ENCODE measurements around the gene CYP26C1. TPM values are rescaled to one million over a fixed set of nuclear protein-coding genes. Genes with fewer than 3 reads are reported as not detected.

The CYP26C1 gene
- total RNA-seq, 1 experiment from 2014 or later: 0.07 TPM

- no TSS peak for BruUV-seq (replicated peaks)
- Histone ChIP-seq H3K9me3 (ENCODE audit: control insufficient read depth in 1 of 2, insufficient read depth in 1 of 2, low read depth in 1 of 2, low read length in 2 of 2) (no peaks in the 10 kb centered on the region), H3K9me2 (ENCODE audit: insufficient read depth) (no peaks in the 10 kb centered on the region), H3K79me2 (ENCODE audit: insufficient read depth, low read length) (no peaks in the 10 kb centered on the region), H3K4me2 (ENCODE audit: low read length) (no peak overlapping the region), H2AFZ (ENCODE audit: low read depth, low read length, poor library complexity, severe bottlenecking) (no peak overlapping the region), H3K4me3 (replicated peaks in 1 of 2; ENCODE audit: low read depth in 1 of 2, low read length in 2 of 2) (no peak overlapping the region), H3K27me3 (ENCODE audit: insufficient read depth, low read length) (no peaks in the 10 kb centered on the region), H4K20me1 (ENCODE audit: insufficient read depth) (no peaks in the 10 kb centered on the region), H3K27ac (ENCODE audit: low read depth, low read length) (no peak overlapping the region), H3K9ac (ENCODE audit: low read length) (no peak overlapping the region), H3K36me3 (ENCODE audit: control insufficient read depth in 1 of 2, insufficient read depth in 2 of 2, low read length in 2 of 2) (no peaks in the 10 kb centered on the region), H3K4me1 (ENCODE audit: control insufficient read depth in 1 of 2, insufficient read depth in 2 of 2, low read length in 2 of 2) (no peaks in the 10 kb centered on the region)
- intact Hi-C loops (cut with micrococcal nuclease): loop anchor here (2.0 kb wide), 1 partner anchor 32 kb away; no protein-coding TSS in a partner anchor
- POLR2A ChIA-PET: no interaction called here
- DNase-seq (ENCODE audit: low read depth, low spot score) (no peak), ATAC-seq (no peak)
- CTCF ChIA-PET: interaction anchor here (1.3 kb wide), 1 partner anchor 74 kb away, joined by 3 read pairs; no protein-coding TSS in a partner anchor
- RAD21 ChIA-PET (ENCODE audit: low non-redundant PET in 1 of 2, low total read pairs in 2 of 2, uncharacterized antibody in 2 of 2, unreplicated experiment in 2 of 2): no interaction called here
- TF ChIP-seq EZH2 (IDR thresholded peaks at IDR 0.05) (no peak), POLR2A (IDR thresholded peaks at IDR 0.05; ENCODE audit: borderline replicate concordance, extremely low read depth, insufficient read depth, insufficient read length) (no peak), MAX (IDR thresholded peaks at IDR 0.05) (no peak), FOSL1 (IDR thresholded peaks at IDR 0.05; ENCODE audit: low read depth) (no peak), ZBTB33 (IDR thresholded peaks at IDR 0.05; ENCODE audit: extremely low read depth, insufficient replicate concordance, low read length) (no peak), JUND (IDR thresholded peaks at IDR 0.05) (no peak), ATF3 (IDR thresholded peaks at IDR 0.05) (no peak), EGR1 (IDR thresholded peaks at IDR 0.05; ENCODE audit: low read depth) (no peak), SRF (IDR thresholded peaks at IDR 0.05; ENCODE audit: low read depth) (no peak), ELF1 (IDR thresholded peaks at IDR 0.05; ENCODE audit: borderline replicate concordance, low read depth) (no peak), CTCF (IDR thresholded peaks at IDR 0.05 in 2 of 3, conservative IDR thresholded peaks at IDR 0.05 in 1 of 3; ENCODE audit: borderline replicate concordance in 1 of 3, insufficient read depth in 1 of 3, low read depth in 2 of 3, low read length in 2 of 3) (no peak), SIN3A (IDR thresholded peaks at IDR 0.05; ENCODE audit: low read depth) (no peak), CBX3 (IDR thresholded peaks at IDR 0.05; ENCODE audit: low read depth) (no peak), TCF7L2 (IDR thresholded peaks at IDR 0.05; ENCODE audit: borderline replicate concordance, extremely low read depth, insufficient read depth, insufficient read length) (no peak), REST (IDR thresholded peaks at IDR 0.05; ENCODE audit: low read depth) (no peak)
Measured at GRCh38 chr10:93039110-93039509, 21.5 kb upstream of the CYP26C1 start.

Measured in HCT116 (cell line).